Transverse colon (tissue), 4 donors: ENCODE measurements around the gene PCDHB7. TPM values are rescaled to one million over a fixed set of nuclear protein-coding genes. Genes with fewer than 3 reads are reported as not detected.
"Not testable (repeated sequence)": the region's sequence is repeated elsewhere in the genome, so short reads cannot be mapped to it uniquely, and the experiment has no call there.

Experiments used
- DNase-seq: peaks from one replicate; pipeline ENCODE4 v3.0.0-alpha.2; 2019
- H3K27ac ChIP-seq, 4 donors: fragments of 200-600 bp; sonication (generic); 2 replicates each; pipeline ENCODE4 v1.5.1; 2016 to 2018; ENCODE audit warnings: inconsistent platforms in 4 of 4
- H3K27me3 ChIP-seq: fragments of 200-600 bp; sonication (generic); 2 replicates; pipeline ENCODE4 v1.5.1; 2017; ENCODE audit warnings: inconsistent platforms
- H3K36me3 ChIP-seq, 4 donors: fragments of 200-600 bp; sonication (generic); 2 replicates each; pipeline ENCODE4 v1.5.1; 2017 to 2019; ENCODE audit warnings: inconsistent platforms in 4 of 4
- H3K4me1 ChIP-seq, 4 donors: fragments of 200-600 bp; sonication (generic); 2 replicates each; pipeline ENCODE4 v1.5.1; 2017 to 2020; ENCODE audit warnings: inconsistent platforms in 4 of 4
- H3K4me3 ChIP-seq, 4 donors: fragments of 200-600 bp; sonication (generic); 1 replicate in 1 of 4; 2 replicates in 3 of 4; pipeline versions ENCODE4 v1.5.1 to v1.6.1; 2017 to 2019; ENCODE audit warnings: inconsistent platforms in 4 of 4
- H3K9me3 ChIP-seq, 2 donors: fragments of 200-600 bp; sonication (generic); 2 replicates each; pipeline ENCODE4 v1.5.1; 2017 to 2019; ENCODE audit warnings: inconsistent platforms in 2 of 2
- EP300 ChIP-seq: sonication (generic); formaldehyde crosslinking; IDR thresholded peaks from one replicate; pipeline ENCODE4 v1.6.1; 2017; ENCODE audit warnings: antibody characterized with exemption, low read depth
- POLR2A ChIP-seq: fragments of 450-650 bp; IDR thresholded peaks from one replicate; pipeline ENCODE4 v1.6.1; 2016; ENCODE audit warnings: antibody characterized with exemption, mild to moderate bottlenecking, moderate library complexity
- POLR2AphosphoS5 ChIP-seq, 3 donors: sonication (generic); formaldehyde crosslinking; IDR thresholded peaks; one replicate each; pipeline ENCODE4 v1.6.1; 2016; ENCODE audit warnings: antibody characterized with exemption in 3 of 3
- WGBS, 2 donors: methylation state at CpG; one replicate each; pipeline ENCODE4 v1.1.5; 2018; ENCODE audit warnings: low coverage in 1 of 2; 5-methylcytosine and 5-hydroxymethylcytosine counted together
- in situ Hi-C, 4 donors: fragments of 200-750 bp; cut with MboI; loops; one replicate each; pipeline versions ENCODE4 v1.15.0 to v1.15.1; 2017; ENCODE audit warnings: low sequenced_read_pairs in 3 of 4, low pct_ligation_motif_present in 1 of 4, low pct_unique_long_range_greater_than_20kb in 1 of 4
- intact Hi-C: fragments of 100-400 bp; cut with DNase I; formaldehyde crosslinking; loops from one replicate; pipeline ENCODE4 v1.15.1; 2023; ENCODE audit warnings: low total_unique reads
- total RNA-seq, 4 donors: library from RNA; depleted of rRNA; stranded (reverse); fragments of >200 nt; gene quantifications; one replicate each; pipeline ENCODE4 v1.1.0, GENCODE V29; 2016
- TF ChIP-seq, protein P1 (sequence below), 5 experiments: fragments of 200-600 bp in 3 of 5; fragments of 450-650 bp in 2 of 5; sonication (generic) in 3 of 5; IDR thresholded peaks; 1 replicate in 2 of 5; 2 replicates in 3 of 5; pipeline ENCODE4 v1.5.1; 2016 to 2017; ENCODE audit warnings: antibody characterized with exemption in 5 of 5, inconsistent platforms in 3 of 5, mild to moderate bottlenecking in 2 of 5, moderate library complexity in 1 of 5

Gene PCDHB7
- 1 to 10 TPM in 1 of 4 donors, under 1 TPM in 3; 0.37 to 1.6 (median 0.67) TPM for total RNA-seq

DNA sequence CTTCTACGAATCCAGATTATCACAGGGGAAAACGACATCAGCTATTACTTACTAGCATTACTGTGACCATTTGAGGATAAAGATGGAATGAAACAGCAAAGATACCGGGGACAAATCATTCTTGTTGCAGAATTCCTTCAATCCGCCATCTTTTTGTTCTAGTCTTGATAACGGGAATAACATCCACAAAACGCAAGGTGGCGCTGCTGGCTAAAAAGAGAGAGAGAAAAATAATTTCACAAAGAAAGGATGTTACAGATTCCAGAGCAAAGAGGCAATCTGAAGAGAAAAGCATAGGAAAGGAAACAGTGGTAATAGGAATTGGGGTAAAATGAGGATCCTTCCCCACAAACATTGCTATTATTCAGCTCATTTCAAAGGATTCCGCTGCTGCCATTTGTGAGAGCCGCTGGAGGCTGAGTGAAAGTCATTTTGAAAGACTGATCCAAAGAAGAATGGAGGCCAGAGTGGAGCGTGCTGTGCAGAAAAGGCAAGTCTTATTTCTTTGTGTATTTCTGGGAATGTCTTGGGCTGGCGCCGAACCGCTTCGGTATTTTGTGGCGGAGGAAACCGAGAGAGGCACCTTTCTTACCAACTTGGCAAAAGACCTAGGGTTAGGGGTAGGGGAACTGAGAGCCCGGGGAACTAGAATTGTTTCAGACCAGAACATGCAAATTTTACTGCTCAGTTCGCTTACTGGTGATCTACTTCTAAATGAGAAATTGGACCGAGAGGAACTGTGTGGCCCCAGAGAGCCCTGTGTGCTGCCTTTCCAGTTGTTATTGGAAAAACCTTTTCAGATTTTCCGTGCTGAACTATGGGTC, at the start of gene PCDHB7:
TSS of gene PCDHB7 (plus strand) at position 264 of the 824 bp plus-strand sequence. CDS start at position 456, 192 bp downstream.
- Histone ChIP-seq H3K9me3 (peaks cover 25 to 35% of the 10 kb centered on the region in 2 donors), H3K27me3 (peaks cover 12% of the 10 kb centered on the region), H3K27ac (no peak within 1 kb of the TSS), H3K4me3 (peak within 1 kb of the TSS in 1 of 4 donors; percentile 15), H3K4me1 (no peaks in the 10 kb centered on the region), H3K36me3 (no peaks in the 10 kb centered on the region)
- intact Hi-C loops, result no loop called here
- 35 to 49% methylated on average over 11 to 20 of the region's 20 CpGs for WGBS, 2 donors
- no peak for DNase-seq
- TF ChIP-seq EP300 (no peak), POLR2AphosphoS5 (IDR thresholded peaks at IDR 0.05) (no peak), POLR2A (no peak)
- TF ChIP-seq, protein P1, sequence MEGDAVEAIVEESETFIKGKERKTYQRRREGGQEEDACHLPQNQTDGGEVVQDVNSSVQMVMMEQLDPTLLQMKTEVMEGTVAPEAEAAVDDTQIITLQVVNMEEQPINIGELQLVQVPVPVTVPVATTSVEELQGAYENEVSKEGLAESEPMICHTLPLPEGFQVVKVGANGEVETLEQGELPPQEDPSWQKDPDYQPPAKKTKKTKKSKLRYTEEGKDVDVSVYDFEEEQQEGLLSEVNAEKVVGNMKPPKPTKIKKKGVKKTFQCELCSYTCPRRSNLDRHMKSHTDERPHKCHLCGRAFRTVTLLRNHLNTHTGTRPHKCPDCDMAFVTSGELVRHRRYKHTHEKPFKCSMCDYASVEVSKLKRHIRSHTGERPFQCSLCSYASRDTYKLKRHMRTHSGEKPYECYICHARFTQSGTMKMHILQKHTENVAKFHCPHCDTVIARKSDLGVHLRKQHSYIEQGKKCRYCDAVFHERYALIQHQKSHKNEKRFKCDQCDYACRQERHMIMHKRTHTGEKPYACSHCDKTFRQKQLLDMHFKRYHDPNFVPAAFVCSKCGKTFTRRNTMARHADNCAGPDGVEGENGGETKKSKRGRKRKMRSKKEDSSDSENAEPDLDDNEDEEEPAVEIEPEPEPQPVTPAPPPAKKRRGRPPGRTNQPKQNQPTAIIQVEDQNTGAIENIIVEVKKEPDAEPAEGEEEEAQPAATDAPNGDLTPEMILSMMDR (IDR thresholded peaks at IDR 0.05), result peak in 2 of 5 experiments; percentile 15 to 25
- in situ Hi-C loops, result no loop called here

DNA sequence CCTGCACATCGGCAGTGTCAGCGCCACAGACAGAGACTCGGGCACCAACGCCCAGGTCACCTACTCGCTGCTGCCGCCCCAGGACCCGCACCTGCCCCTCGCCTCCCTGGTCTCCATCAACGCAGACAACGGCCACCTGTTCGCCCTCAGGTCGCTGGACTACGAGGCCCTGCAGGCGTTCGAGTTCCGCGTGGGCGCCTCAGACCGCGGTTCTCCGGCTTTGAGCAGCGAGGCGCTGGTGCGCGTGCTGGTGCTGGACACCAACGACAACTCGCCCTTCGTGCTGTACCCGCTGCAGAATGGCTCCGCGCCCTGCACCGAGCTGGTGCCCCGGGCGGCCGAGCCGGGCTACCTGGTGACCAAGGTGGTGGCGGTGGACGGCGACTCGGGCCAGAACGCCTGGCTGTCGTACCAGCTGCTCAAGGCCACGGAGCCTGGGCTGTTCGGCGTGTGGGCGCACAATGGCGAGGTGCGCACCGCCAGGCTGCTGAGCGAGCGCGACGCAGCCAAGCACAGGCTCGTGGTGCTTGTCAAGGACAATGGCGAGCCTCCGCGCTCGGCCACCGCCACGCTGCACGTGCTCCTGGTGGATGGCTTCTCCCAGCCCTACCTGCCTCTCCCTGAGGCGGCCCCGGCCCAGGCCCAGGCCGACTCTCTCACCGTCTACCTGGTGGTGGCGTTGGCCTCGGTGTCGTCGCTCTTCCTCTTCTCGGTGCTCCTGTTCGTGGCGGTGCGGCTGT, 48.9 kb upstream of the PCDHB7 start:
- intact Hi-C loops, H3K27ac ChIP-seq, H3K27me3 ChIP-seq, H3K4me1 ChIP-seq, H3K4me3 ChIP-seq, DNase-seq, H3K36me3 ChIP-seq, in situ Hi-C loops, H3K9me3 ChIP-seq: not testable (repeated sequence)
- 66% methylated on average over 51 of the region's 73 CpGs; no CpG with 5 or more reads in 1 of the 2 donors for WGBS, 2 donors

DNA sequence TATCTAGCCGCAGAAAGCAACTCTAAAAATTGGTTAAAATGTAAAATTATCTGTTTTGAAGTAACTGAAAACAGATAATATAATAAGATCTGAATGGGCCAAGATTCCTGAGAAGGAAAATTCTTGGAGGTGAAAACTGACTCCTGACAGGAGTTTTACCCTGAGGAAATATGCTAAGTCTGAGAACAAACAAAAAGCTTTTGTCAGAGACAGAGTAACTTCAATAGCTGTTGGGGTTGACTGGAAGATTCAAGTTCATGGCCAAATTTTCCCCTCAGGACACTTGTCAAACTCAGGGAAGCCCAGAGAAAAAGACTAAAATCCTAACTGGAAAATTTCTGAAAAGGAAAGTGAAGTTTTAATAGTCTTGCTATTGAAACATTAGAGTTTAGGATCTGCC, 45.1 kb upstream of the PCDHB7 start:
- intact Hi-C loops (no loop called here), in situ Hi-C loops (no loop called here)
- peaks cover 0 to 24% of the 10 kb centered on the region in 2 donors for H3K9me3 ChIP-seq
- H3K27me3 ChIP-seq, result peaks cover 7% of the 10 kb centered on the region
- no peak for DNase-seq
- H3K27ac ChIP-seq, result no peak overlapping the region
- H3K4me1 ChIP-seq, result no peaks in the 10 kb centered on the region
- no peak overlapping the region for H3K4me3 ChIP-seq
- TF ChIP-seq EP300 (no peak), POLR2A (no peak)
- TF ChIP-seq, protein P1 (IDR thresholded peaks at IDR 0.05), result no peak
- 85 to 90% methylated on average over 1 of the region's 1 CpG for WGBS, 2 donors
- no peaks in the 10 kb centered on the region for H3K36me3 ChIP-seq

DNA sequence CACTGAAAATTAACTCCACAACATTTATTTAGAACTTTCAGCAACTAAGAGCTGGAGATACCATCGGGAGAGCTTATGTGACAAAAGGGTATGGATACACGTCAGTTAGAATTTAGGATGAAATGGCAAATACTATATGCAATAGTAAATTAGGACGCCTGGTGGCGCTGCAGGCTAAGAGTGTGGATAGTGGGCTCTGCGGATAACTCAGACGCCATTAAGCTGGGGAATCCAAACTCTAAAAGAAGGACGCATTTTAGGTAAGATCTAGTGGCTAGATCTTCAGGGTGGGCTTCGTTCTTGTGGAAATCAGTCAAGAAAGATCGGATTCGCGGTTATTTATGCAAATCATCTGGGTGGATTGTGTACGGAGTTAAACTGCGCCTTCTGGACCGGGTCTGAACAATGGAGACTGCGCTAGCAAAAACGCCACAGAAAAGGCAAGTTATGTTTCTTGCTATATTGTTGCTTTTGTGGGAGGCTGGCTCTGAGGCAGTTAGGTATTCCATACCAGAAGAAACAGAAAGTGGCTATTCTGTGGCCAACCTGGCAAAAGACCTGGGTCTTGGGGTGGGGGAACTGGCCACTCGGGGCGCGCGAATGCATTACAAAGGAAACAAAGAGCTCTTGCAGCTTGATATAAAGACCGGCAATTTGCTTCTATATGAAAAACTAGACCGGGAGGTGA, 37.3 kb upstream of the PCDHB7 start, which contains the start of gene PCDHB5:
TSS of gene PCDHB5 (plus strand) at position 177 of the 688 bp plus-strand sequence. CDS start at position 406, 229 bp downstream.
- WGBS, 2 donors, result 47% methylated on average over 16 to 22 of the region's 22 CpGs
- TF ChIP-seq EP300, result no peak
- TF ChIP-seq POLR2AphosphoS5 (IDR thresholded peaks at IDR 0.05), result no peak
- no peak for TF ChIP-seq POLR2A
- TF ChIP-seq, protein P1 (IDR thresholded peaks at IDR 0.05), result no peak
- no peak for DNase-seq

More for the DNA sequence above, 37.3 kb upstream of the PCDHB7 start, which contains the start of gene PCDHB5:
- intact Hi-C loops, result no loop called here
- in situ Hi-C loops, result no loop called here
- H3K4me1 ChIP-seq, result no peaks in the 10 kb centered on the region
- H3K9me3 ChIP-seq, result peaks cover 22 to 56% of the 10 kb centered on the region in 2 donors
- H3K36me3 ChIP-seq, result no peaks in the 10 kb centered on the region
- peak within 1 kb of the TSS in 3 of 4 donors; percentile 6 to 18 (median 8) for H3K4me3 ChIP-seq
- H3K27me3 ChIP-seq, result no peaks in the 10 kb centered on the region
- no peak within 1 kb of the TSS for H3K27ac ChIP-seq
